ENCODE results near the gene CD28.

DNA sequence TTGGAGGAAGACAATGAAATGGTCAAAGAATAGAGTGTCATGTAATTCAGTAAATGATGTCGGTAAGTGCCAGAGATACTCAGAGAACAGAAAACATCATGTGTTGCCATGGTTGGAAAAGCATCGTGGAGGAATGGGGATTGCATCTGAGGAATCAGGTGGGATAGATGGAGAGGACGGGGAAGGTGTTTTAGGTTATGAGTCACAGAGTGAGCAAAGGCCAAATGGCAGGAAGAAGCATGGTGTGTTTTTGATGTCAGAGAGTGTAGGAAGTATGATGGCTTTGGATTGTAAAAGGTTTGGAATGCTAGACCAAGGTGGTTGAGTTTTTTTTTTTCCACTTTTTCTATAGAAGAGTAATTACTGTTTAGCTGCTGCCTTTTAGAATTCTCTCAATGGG, 27.5 kb upstream of the CD28 start:
- no peak for TF ChIP-seq TAF1 (IDR thresholded peaks at IDR 0.05; ENCODE audit: borderline replicate concordance, low read depth, low read length)
- no peak for TF ChIP-seq POLR2AphosphoS5 (IDR thresholded peaks at IDR 0.05; ENCODE audit: low read length)
- no peak for TF ChIP-seq BCL11A (IDR thresholded peaks at IDR 0.05; ENCODE audit: low read depth, low read length)
- TF ChIP-seq RAD51 (IDR thresholded peaks at IDR 0.05) = no peak
- TF ChIP-seq REST (IDR thresholded peaks at IDR 0.05; ENCODE audit: low read depth, low read length) = no peak
- no peak for TF ChIP-seq CTCF (IDR thresholded peaks at IDR 0.05 in 2 of 3, conservative IDR thresholded peaks at IDR 0.05 in 1 of 3; ENCODE audit: control insufficient read depth in 2 of 3, extremely low read depth in 1 of 3, insufficient read depth in 1 of 3, low read depth in 3 of 3, low read length in 3 of 3)
- TF ChIP-seq EP300 (IDR thresholded peaks at IDR 0.05; ENCODE audit: borderline replicate concordance in 1 of 2, control insufficient read depth in 1 of 2, low read depth in 2 of 2, low read length in 2 of 2) = no peak
- no peak for TF ChIP-seq ETV6 (conservative IDR thresholded peaks at IDR 0.05 in 1 of 2, IDR thresholded peaks at IDR 0.05 in 1 of 2; ENCODE audit: borderline replicate concordance in 1 of 2, low read depth in 1 of 2)
- no peak for TF ChIP-seq HDGF (IDR thresholded peaks at IDR 0.05)
- TF ChIP-seq RFX5 (IDR thresholded peaks at IDR 0.05; ENCODE audit: low read depth, low read length) = no peak
- TF ChIP-seq MEF2A (IDR thresholded peaks at IDR 0.05; ENCODE audit: insufficient read depth, low read depth, low read length) = no peak

Data from GM12878 (cell line).